WERI-Rb-1 (cell line): ENCODE data around the gene TBC1D23.
"Not testable (repeated sequence)": the region's sequence is repeated elsewhere in the genome, so short reads cannot be mapped to it uniquely, and the experiment has no call there.

ENCODE experiments used
- DNase-seq: peaks from one replicate; pipeline ENCODE4 v3.0.0-alpha.2; 2020
- H3K27ac ChIP-seq: fragments of 250-450 bp; sonication (Bioruptor Pico); 2 replicates; pipeline ENCODE4 v1.5.1; 2020; ENCODE audit warnings: mild to moderate bottlenecking, moderate library complexity
- H3K27me3 ChIP-seq: fragments of 250-450 bp; sonication (Bioruptor Pico); 2 replicates; pipeline ENCODE4 v1.5.1; 2021; ENCODE audit warnings: mild to moderate bottlenecking, low read depth, moderate library complexity; ENCODE audit not compliant: insufficient read depth, severe bottlenecking
- H3K36me3 ChIP-seq: fragments of 250-450 bp; sonication (Bioruptor Pico); 2 replicates; pipeline ENCODE4 v1.5.1; 2020; ENCODE audit warnings: mild to moderate bottlenecking, moderate library complexity
- H3K4me3 ChIP-seq: 2 replicates; pipeline ENCODE4 v1.5.1; 2011; ENCODE audit warnings: low read depth, mild to moderate bottlenecking, control low read depth, low read length
- H3K9me3 ChIP-seq: fragments of 250-450 bp; sonication (Bioruptor Pico); 2 replicates; pipeline ENCODE4 v1.5.1; 2021; ENCODE audit warnings: mild to moderate bottlenecking, moderate library complexity; ENCODE audit not compliant: severe bottlenecking
- CTCF ChIP-seq: IDR thresholded peaks from 2 replicates; pipeline ENCODE4 v1.5.1; 2011; ENCODE audit warnings: low read depth, mild to moderate bottlenecking, control low read depth, inconsistent platforms, low read length

The TBC1D23 gene

GRCh38 chr3:100325827-100326226 lies 65.0 kb downstream of the TBC1D23 start:
- Histone ChIP-seq H3K27me3 (no peaks in the 10 kb centered on the region), H3K9me3 (no peaks in the 10 kb centered on the region), H3K36me3 (peaks cover 42% of the 10 kb centered on the region), H3K4me3 (no peak overlapping the region), H3K27ac (no peak overlapping the region)
- TF ChIP-seq CTCF: no peak
- no peak for DNase-seq

DNA sequence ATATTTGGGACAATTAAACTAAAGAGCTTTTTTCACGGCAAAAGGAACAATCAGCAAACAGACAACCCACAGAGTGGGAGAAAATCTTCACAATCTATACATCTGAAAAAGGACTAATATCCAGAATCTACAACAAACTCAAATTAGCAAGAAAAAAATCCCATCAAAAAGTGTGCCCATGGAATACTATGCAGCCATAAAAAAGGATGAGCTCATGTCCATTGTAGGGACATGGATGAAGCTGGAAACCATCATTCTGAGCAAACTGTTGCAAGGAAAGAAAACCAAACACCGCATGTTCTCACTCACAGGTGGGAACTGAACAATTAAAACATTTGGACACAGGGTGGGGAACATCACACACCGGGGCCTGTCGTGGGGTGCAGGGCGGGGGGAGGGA lies 66.6 kb downstream of the TBC1D23 start:
- not testable (repeated sequence) for H3K27ac ChIP-seq, H3K9me3 ChIP-seq, DNase-seq, H3K27me3 ChIP-seq, H3K4me3 ChIP-seq
- H3K36me3 ChIP-seq: peaks cover 36% of the 10 kb centered on the region

- no peak for TF ChIP-seq CTCF
- H3K27ac ChIP-seq: no peak overlapping the region
- H3K4me3 ChIP-seq: no peak overlapping the region
- peaks cover 26% of the 10 kb centered on the region for H3K36me3 ChIP-seq
- H3K27me3 ChIP-seq: no peaks in the 10 kb centered on the region
- no peak for DNase-seq
- H3K9me3 ChIP-seq: no peaks in the 10 kb centered on the region
These were observed 69.2 kb downstream of the TBC1D23 start for GRCh38 chr3:100329800-100330489.

GRCh38 chr3:100330651-100331050 lies 69.9 kb downstream of the TBC1D23 start:
- peaks cover 20% of the 10 kb centered on the region for H3K36me3 ChIP-seq
- TF ChIP-seq CTCF: no peak
- no peak overlapping the region for H3K4me3 ChIP-seq
- no peaks in the 10 kb centered on the region for H3K27me3 ChIP-seq
- no peaks in the 10 kb centered on the region for H3K9me3 ChIP-seq
- no peak overlapping the region for H3K27ac ChIP-seq
- DNase-seq: no peak

GRCh38 chr3:100331660-100332059 lies 70.9 kb downstream of the TBC1D23 start:
- Histone ChIP-seq H3K4me3 (no peak overlapping the region), H3K9me3 (no peaks in the 10 kb centered on the region), H3K27me3 (no peaks in the 10 kb centered on the region), H3K36me3 (peaks cover 11% of the 10 kb centered on the region), H3K27ac (no peak overlapping the region)
- DNase-seq: no peak
- TF ChIP-seq CTCF: no peak

- Histone ChIP-seq H3K27ac (no peak overlapping the region), H3K9me3 (no peaks in the 10 kb centered on the region), H3K4me3 (no peak overlapping the region), H3K36me3 (no peaks in the 10 kb centered on the region; the same call in 1 of the 2 replicates), H3K27me3 (no peaks in the 10 kb centered on the region)
- no peak for TF ChIP-seq CTCF
- no peak for DNase-seq
These were observed 72.3 kb downstream of the TBC1D23 start for GRCh38 chr3:100333051-100333450.
